Neural progenitor cell (in vitro differentiated cells): ENCODE results near the gene HYPK.

Experiments used
- CTCF ChIP-seq: fragments of 200-600 bp; sonication (generic); IDR thresholded peaks from 2 replicates; pipeline ENCODE4 v1.5.1; 2017; ENCODE audit warnings: antibody characterized with exemption, mild to moderate bottlenecking
- EZH2 ChIP-seq: fragments of 200-600 bp; sonication (generic); IDR thresholded peaks from 2 replicates; pipeline ENCODE4 v1.6.1; 2017; ENCODE audit warnings: antibody characterized with exemption, mild to moderate bottlenecking, moderate library complexity

- TF ChIP-seq CTCF (no peak), EZH2 (no peak)
These were observed 26.3 kb upstream of the HYPK start for GRCh38 chr15:43774062-43774461.
